GM12878 (cell line): ENCODE data around the gene ARID1A.

Experiments used
- CTCF ChIP-seq, 3 experiments: IDR thresholded peaks in 2 of 3; conservative IDR thresholded peaks in 1 of 3; 2 replicates each; pipeline ENCODE4 v1.5.1; 2011; ENCODE audit warnings: low read depth in 3 of 3, low read length in 3 of 3, mild to moderate bottlenecking in 3 of 3, control low read depth in 2 of 3, moderate library complexity in 2 of 3, inconsistent platforms in 1 of 3, mixed read lengths in 1 of 3; ENCODE audit not compliant: control insufficient read depth in 2 of 3, insufficient read depth in 1 of 3; ENCODE audit errors: extremely low read depth in 1 of 3
- POLR2A ChIP-seq: IDR thresholded peaks from 2 replicates; pipeline ENCODE4 v1.6.1; 2011; ENCODE audit warnings: low read depth, mild to moderate bottlenecking, low read length
- RFX5 ChIP-seq: IDR thresholded peaks from 2 replicates; pipeline ENCODE4 v1.6.1; 2011; ENCODE audit warnings: low read depth, low read length, improper control_type of control experiment
- USF2 ChIP-seq: IDR thresholded peaks from 2 replicates; pipeline ENCODE4 v1.6.1; 2011; ENCODE audit warnings: low read depth, low read length, improper control_type of control experiment, borderline replicate concordance
- ZBTB11 ChIP-seq: fragments of 450-650 bp; formaldehyde crosslinking; IDR thresholded peaks from 2 replicates; pipeline ENCODE4 v1.5.0; 2022; ENCODE audit warnings: mild to moderate bottlenecking, missing genetic modification characterization

- no peak for TF ChIP-seq POLR2A
- no peak for TF ChIP-seq CTCF (IDR thresholded peaks at IDR 0.05 in 2 of 3, conservative IDR thresholded peaks at IDR 0.05 in 1 of 3; ENCODE audit: control insufficient read depth in 2 of 3, extremely low read depth in 1 of 3, insufficient read depth in 1 of 3, low read depth in 3 of 3, low read length in 3 of 3)
- TF ChIP-seq RFX5: no peak
- no peak for TF ChIP-seq USF2
- TF ChIP-seq ZBTB11 (CRISPR knock-in tag): no peak
These were observed 71.9 kb downstream of the ARID1A start for GRCh38 chr1:26767714-26768113.
